H1 (cell line): ENCODE measurements around the gene GIMAP5. TPM values are rescaled to one million over a fixed set of nuclear protein-coding genes. Genes with fewer than 3 reads are reported as not detected.

Experiments
- RBBP5 ChIP-seq: IDR thresholded peaks from 2 replicates; pipeline ENCODE4 v1.7.1; 2012; ENCODE audit warnings: low read depth, mild to moderate bottlenecking, inconsistent platforms, low read length, moderate library complexity, borderline replicate concordance
- polyA plus RNA-seq, 7 experiments: library from polyadenylated mRNA; depleted of rRNA in 3 of 7; stranded (reverse) in 5 of 7; unstranded in 2 of 7; fragments of >200 nt in 5 of 7; fragments of 200-250 nt in 2 of 7; gene quantifications; 1 replicate in 5 of 7; 2 replicates in 1 of 7; 4 replicates in 1 of 7; pipeline versions ENCODE4 v1.2.1 to v1.2.3, GENCODE V29; 2011 to 2013; ENCODE audit warnings: missing spikeins in 2 of 7, mixed read lengths in 2 of 7
- total RNA-seq: library from RNA; stranded (reverse); fragmentation: NEBNext Ultra II Directional; extraction: Animal tissue kit (Norgen Biotek cat#: 25700); gene quantifications from 2 replicates; pipeline ENCODE4 v1.2.1, GENCODE V29; 2021

Gene GIMAP5
- total and polyA plus RNA-seq, 2 of the 8 experiments (the other 6 are each of a cell fraction or from before 2014, with no cell fraction given) = not detected

GRCh38 chr7:150735596-150736358, 1.4 kb upstream of the GIMAP5 start (continued):
- TF ChIP-seq RBBP5 = no peak
